Measurements from ENCODE around the gene FOXM1.

DNA sequence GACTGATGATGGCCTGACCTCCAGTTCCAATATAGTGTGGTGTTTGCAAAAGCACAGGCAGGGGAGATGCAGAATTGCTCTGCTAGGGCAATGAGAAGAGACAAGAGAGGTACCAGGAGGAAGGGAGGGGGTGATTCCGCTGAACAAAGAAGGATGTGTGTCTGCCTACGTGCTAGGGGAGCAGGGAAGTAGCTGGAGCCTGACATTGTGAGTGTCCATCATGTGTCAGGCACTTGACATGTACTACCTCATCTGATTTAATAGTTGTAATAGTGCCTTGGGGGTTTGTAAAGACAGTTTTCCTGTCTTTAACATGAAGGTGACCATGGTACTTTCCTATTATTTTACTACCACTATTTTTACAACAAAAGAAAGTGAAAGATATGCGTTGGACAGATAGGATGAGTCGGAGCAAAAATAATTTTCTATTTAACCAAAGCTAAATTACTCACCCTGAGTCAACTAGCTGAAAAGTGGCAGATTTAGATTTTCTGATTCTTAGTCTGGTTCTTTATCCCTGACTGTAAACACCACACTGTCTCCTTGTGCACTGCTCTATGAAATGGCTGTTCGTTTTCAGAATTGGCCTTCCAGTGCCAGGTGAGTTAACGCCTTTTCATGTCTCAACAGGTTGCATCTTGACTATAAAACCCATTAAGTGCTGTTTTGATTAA is 48.5 kb upstream of the FOXM1 start:
- TF ChIP-seq CTCF (IDR thresholded peaks at IDR 0.05) (no peak), EZH2phosphoT487 (IDR thresholded peaks at IDR 0.05) (no peak)
